ENCODE data around the gene SLC1A5. TPM values are rescaled to one million over a fixed set of nuclear protein-coding genes. Genes with fewer than 3 reads are reported as not detected.
A peak's percentile ranks its signal among the peaks of the same experiment; 100 is the strongest.

Gene SLC1A5
- total RNA-seq, 1 donor = 354 TPM

- no peaks in the 10 kb centered on the region for H3K9me3 ChIP-seq (ENCODE audit: low read depth, low read length)
- DNase-seq (ENCODE audit: insufficient read length, low spot score, missing footprints) = peak; percentile 27
- no peak overlapping the region for H3K4me3 ChIP-seq (ENCODE audit: insufficient read depth, low read length)
- TF ChIP-seq CTCF (IDR thresholded peaks at IDR 0.05; ENCODE audit: extremely low read depth, low read depth, low read length) = no peak
- H3K4me1 ChIP-seq (ENCODE audit: insufficient read depth, low read length) = peaks cover 32% of the 10 kb centered on the region
- H3K4me2 ChIP-seq (ENCODE audit: insufficient read depth, low read length) = no peak overlapping the region
- peaks cover 23% of the 10 kb centered on the region for H4K20me1 ChIP-seq (ENCODE audit: insufficient read depth, low read length)
- H3K36me3 ChIP-seq (ENCODE audit: insufficient read depth, low read length) = peaks cover 13% of the 10 kb centered on the region
- no peak overlapping the region for H2AFZ ChIP-seq (ENCODE audit: low read length)
- H3K27ac ChIP-seq (ENCODE audit: low read depth, low read length) = no peak overlapping the region
- peaks cover 39% of the 10 kb centered on the region for H3K79me2 ChIP-seq (ENCODE audit: insufficient read depth, low read length)
- no peaks in the 10 kb centered on the region for H3K27me3 ChIP-seq (ENCODE audit: insufficient read depth, low read length)
Measured at GRCh38 chr19:46789371-46789770, 977 bp upstream of the SLC1A5 start.

- Histone ChIP-seq H2AFZ (ENCODE audit: low read length) (no peak overlapping the region), H4K20me1 (ENCODE audit: insufficient read depth, low read length) (peaks cover 27% of the 10 kb centered on the region), H3K79me2 (ENCODE audit: insufficient read depth, low read length) (peaks cover 43% of the 10 kb centered on the region), H3K4me1 (ENCODE audit: insufficient read depth, low read length) (peaks cover 36% of the 10 kb centered on the region), H3K4me3 (ENCODE audit: insufficient read depth, low read length) (peak overlapping the region; percentile 40), H3K36me3 (ENCODE audit: insufficient read depth, low read length) (peaks cover 17% of the 10 kb centered on the region), H3K27me3 (ENCODE audit: insufficient read depth, low read length) (no peaks in the 10 kb centered on the region), H3K27ac (ENCODE audit: low read depth, low read length) (no peak overlapping the region), H3K4me2 (ENCODE audit: insufficient read depth, low read length) (peak overlapping the region; percentile 41), H3K9me3 (ENCODE audit: low read depth, low read length) (no peaks in the 10 kb centered on the region)
- DNase-seq (ENCODE audit: insufficient read length, low spot score, missing footprints) = no peak
- TF ChIP-seq CTCF (IDR thresholded peaks at IDR 0.05; ENCODE audit: extremely low read depth, low read depth, low read length) = no peak
Measured at GRCh38 chr19:46788968-46789338, 559 bp upstream of the SLC1A5 start.

- Histone ChIP-seq H3K27ac (ENCODE audit: low read depth, low read length) (peak overlapping the region; percentile 97), H3K9me3 (ENCODE audit: low read depth, low read length) (no peaks in the 10 kb centered on the region), H3K4me2 (ENCODE audit: insufficient read depth, low read length) (peak overlapping the region; percentile 99), H2AFZ (ENCODE audit: low read length) (peak overlapping the region; percentile 35), H3K27me3 (ENCODE audit: insufficient read depth, low read length) (no peaks in the 10 kb centered on the region), H3K4me1 (ENCODE audit: insufficient read depth, low read length) (peaks cover 36% of the 10 kb centered on the region), H4K20me1 (ENCODE audit: insufficient read depth, low read length) (peaks cover 32% of the 10 kb centered on the region), H3K36me3 (ENCODE audit: insufficient read depth, low read length) (peaks cover 30% of the 10 kb centered on the region), H3K79me2 (ENCODE audit: insufficient read depth, low read length) (peaks cover 57% of the 10 kb centered on the region), H3K4me3 (ENCODE audit: insufficient read depth, low read length) (peak overlapping the region; percentile 80)
- DNase-seq (ENCODE audit: insufficient read length, low spot score, missing footprints) = peak; percentile 89
- no peak for TF ChIP-seq CTCF (IDR thresholded peaks at IDR 0.05; ENCODE audit: extremely low read depth, low read depth, low read length)
Measured at GRCh38 chr19:46787331-46788261, 798 bp downstream of the SLC1A5 start.

GRCh38 chr19:46787040-46787330 lies 1.4 kb downstream of the SLC1A5 start:
- peaks cover 33% of the 10 kb centered on the region for H3K4me1 ChIP-seq (ENCODE audit: insufficient read depth, low read length)
- H3K4me3 ChIP-seq (ENCODE audit: insufficient read depth, low read length) = peak overlapping the region; percentile 80
- peak overlapping the region; percentile 35 for H2AFZ ChIP-seq (ENCODE audit: low read length)
- peaks cover 35% of the 10 kb centered on the region for H3K36me3 ChIP-seq (ENCODE audit: insufficient read depth, low read length)
- H3K79me2 ChIP-seq (ENCODE audit: insufficient read depth, low read length) = peaks cover 63% of the 10 kb centered on the region
- peak overlapping the region; percentile 99 for H3K4me2 ChIP-seq (ENCODE audit: insufficient read depth, low read length)
- TF ChIP-seq CTCF (IDR thresholded peaks at IDR 0.05; ENCODE audit: extremely low read depth, low read depth, low read length) = no peak
- DNase-seq (ENCODE audit: insufficient read length, low spot score, missing footprints) = peak; percentile 6
- H3K9me3 ChIP-seq (ENCODE audit: low read depth, low read length) = no peaks in the 10 kb centered on the region
- peak overlapping the region; percentile 97 for H3K27ac ChIP-seq (ENCODE audit: low read depth, low read length)
- H3K27me3 ChIP-seq (ENCODE audit: insufficient read depth, low read length) = no peaks in the 10 kb centered on the region
- peaks cover 35% of the 10 kb centered on the region for H4K20me1 ChIP-seq (ENCODE audit: insufficient read depth, low read length)

Data from osteoblast (primary cell).